ENCODE measurements around the gene STX8.

STX8 gene

GRCh38 chr17:9208381-9209105 is 367.1 kb downstream of the STX8 start:
- DNase-seq (ENCODE audit: low read depth) = no peak

DNA sequence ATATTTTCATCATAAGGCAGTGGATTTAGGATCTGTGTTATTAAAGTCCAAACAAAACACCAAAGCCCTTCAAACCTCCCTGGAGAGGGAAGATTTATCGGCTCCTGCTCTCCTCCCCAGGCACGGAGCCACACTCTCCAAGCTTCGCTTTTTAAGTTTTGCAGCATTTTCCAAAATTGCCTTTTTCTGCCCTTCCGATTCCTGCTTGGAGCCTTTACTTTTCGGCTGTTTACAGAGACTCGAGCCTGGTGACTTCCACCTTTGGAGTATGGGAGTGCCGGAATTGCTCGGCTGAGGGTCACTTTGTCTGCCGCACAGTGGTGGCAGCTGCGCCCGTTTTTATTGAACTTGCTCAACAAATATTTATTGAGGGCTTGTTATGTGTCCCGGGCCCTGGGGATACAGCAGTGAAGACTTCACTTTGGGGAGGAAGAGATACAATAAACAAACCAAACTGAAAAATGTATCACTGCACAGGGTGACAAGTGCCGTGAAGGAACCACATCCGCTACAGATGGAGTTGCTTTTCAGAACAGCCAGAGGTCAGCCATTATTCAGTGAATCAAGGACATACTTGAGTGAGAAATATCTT is 368.8 kb downstream of the STX8 start:
- DNase-seq (ENCODE audit: low read depth) = no peak

DNA sequence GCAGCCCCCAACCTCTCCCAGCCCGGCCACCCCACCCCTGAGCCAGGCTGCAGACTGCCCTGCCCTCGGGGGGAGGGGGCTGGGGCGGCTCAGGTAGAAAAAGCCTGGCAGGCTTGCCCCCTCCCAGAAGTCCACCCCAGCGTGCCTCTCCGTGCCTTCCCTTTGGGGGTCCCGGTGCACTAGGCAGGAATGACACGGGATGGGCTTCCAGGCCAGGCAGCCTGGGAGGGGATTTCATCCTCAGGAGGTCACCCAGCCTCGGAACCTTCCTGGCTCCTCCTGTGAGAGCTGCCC is 369.3 kb downstream of the STX8 start:
- DNase-seq (ENCODE audit: low read depth) = no peak

DNA sequence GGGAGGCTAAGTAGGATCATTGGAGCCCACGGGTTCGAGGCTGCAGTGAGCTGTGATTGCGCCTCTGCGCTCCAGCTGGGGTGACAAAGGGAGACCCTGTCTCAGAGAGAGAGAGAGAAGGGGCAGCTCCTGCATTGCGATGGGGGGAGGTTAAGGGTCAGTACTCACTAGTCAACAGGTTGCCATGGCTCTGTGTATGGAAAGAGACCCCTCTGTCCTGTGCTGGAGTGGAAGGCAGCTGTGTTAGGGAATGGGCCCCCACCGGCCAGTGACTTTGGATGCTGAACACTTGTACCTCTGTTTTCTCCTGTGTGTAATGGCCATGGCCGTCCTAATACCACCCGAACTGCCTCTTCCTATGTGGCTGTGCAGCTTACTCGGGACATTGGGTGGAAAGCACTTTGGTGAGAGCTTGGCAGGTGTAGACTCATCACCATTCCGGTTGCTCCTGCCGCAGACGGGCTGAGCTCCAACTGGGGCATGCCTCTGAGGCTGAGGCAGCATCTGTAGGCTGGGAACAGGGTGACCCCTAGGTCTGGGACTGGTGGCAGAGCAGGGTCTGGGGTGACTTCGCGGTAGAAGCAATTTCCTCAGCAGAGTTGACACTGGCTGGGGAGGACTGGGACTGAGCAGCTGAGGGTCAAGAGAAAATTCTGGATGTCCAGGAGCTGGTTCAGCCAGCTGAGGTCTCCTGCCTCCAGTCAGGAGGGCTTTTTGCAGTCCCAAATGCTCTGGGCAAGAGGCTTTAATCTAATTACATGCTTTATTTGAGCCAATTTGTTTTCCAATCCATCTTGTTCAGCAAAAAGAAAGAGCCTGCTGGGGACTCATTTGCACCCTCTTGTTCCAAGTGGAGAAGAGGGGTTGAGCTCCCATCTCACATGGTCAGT is 369.9 kb downstream of the STX8 start:
- no peak for DNase-seq (ENCODE audit: low read depth)

GRCh38 chr17:9204637-9205329 is 370.8 kb downstream of the STX8 start:
- no peak for DNase-seq (ENCODE audit: low read depth)

DNA sequence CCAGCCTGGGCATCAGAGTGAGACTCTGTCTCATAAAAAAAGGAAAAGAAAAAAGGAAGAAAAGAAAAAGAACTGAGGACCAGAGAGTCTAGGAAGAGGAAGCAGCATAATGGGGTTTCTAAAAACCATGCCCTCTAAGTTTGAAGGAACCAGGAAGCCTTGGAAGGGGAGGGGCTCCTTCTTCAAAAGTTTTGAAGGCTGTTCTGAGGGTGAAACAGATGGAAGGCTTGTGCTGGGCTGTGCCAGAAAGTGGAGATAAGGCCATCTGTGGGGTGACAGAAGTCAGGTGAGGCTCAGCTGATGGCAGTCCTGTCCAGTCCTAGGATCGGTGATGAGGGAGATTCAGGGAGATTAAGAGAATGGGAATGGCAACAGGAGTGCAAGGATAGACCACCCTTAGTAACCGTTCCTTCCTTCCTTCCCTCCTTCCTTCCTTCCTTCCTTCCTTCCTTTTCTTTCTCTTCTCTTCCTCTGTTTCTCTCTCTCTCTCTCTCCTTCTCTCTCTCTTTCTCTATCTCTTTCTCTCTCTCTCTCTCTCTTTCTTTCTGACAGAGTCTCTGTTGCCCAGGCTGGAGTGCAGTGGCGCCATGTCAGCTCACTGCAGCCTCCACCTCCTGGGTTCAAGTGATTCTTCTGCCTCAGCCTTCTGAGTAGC is 371.7 kb downstream of the STX8 start:
- DNase-seq (ENCODE audit: low read depth) = no peak

GRCh38 chr17:9202532-9202931 is 373.1 kb downstream of the STX8 start:
- DNase-seq (ENCODE audit: low read depth) = no peak

DNA sequence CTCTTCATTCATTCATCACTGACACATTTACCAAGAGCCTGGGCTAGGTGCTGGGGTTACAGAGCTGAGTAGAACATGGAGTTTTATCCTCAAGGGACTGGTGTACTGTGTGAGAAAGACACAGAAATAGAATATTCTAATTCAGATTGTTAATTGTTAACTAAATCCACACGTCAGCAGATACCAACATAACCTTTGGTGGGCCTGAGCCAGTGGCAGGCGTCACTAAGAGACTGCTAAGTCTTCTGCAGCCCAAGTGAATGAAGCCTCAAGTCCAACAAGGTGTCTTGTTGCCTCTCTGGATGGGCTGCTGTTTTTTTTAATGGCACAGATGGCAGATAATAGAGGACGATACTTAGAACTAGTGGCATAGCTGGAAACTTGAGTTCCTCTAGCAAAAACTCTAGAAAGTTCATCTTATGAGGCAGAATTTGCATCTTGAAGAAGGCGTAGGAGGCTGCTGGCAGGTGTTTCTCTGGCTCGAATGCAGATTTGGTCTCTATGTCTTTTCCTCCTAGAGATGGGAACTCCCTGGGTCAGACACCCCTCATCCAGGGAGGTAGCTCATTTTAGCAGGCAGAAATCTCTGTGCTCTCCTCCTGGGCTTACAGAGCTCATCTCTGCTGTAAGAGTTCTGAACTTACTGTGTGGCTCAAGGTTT is 374.8 kb downstream of the STX8 start:
- no peak for DNase-seq (ENCODE audit: low read depth)
